HCT116 (cell line): ENCODE measurements around the gene CCP110. TPM values are rescaled to one million over a fixed set of nuclear protein-coding genes. Genes with fewer than 3 reads are reported as not detected.

Experiments used
- ATAC-seq: fragments of 200-7000 bp; cut with Tn5 transposase; 2 replicates; pipeline ENCODE4 v1.9.1; 2020; ENCODE audit warnings: mild to moderate bottlenecking, moderate library complexity
- BruUV-seq: library from RNA; stranded (reverse); fragments of 400-500 nt; replicated peaks from 2 replicates; lab custom pipeline; 2021; lab: Mats Ljungman, UMichigan
- CTCF ChIA-PET: fragments of 300-600 bp; sonication (Branson Sonifier 250); formaldehyde crosslinking; loops from one replicate; lab custom pipeline; 2021; ENCODE audit warnings: antibody characterized with exemption; lab: Charles Lee
- POLR2A ChIA-PET: fragments of 300-600, 350-600 bp; sonication (Branson Sonifier 250); formaldehyde crosslinking; loops from one replicate; lab custom pipeline; 2021; ENCODE audit warnings: antibody characterized with exemption; lab: Charles Lee
- RAD21 ChIA-PET, 2 experiments: fragments of 300-600 bp; sonication (Branson Sonifier 250); formaldehyde crosslinking; loops; one replicate each; lab custom pipeline; 2023; ENCODE audit warnings: low total read pairs in 2 of 2; ENCODE audit not compliant: uncharacterized antibody in 2 of 2, unreplicated experiment in 2 of 2, low non-redundant PET in 1 of 2; lab: Charles Lee
- DNase-seq: peaks from one replicate; pipeline ENCODE4 v3.0.0-alpha.2; 2010; ENCODE audit warnings: low read depth, low spot score
- H2AFZ ChIP-seq: fragments of 200-600 bp; shearing (Covaris generic), sonication (generic); 2 replicates; pipeline ENCODE4 v1.6.1; 2017; ENCODE audit warnings: low read depth, mixed run types, mixed read lengths, antibody characterized with exemption, low read length; ENCODE audit not compliant: poor library complexity, severe bottlenecking
- H3K27ac ChIP-seq: 2 replicates; pipeline ENCODE4 v1.5.1; 2012; ENCODE audit warnings: low read depth, low read length
- H3K27me3 ChIP-seq: fragments of 200-600 bp; sonication (generic); 2 replicates; pipeline ENCODE4 v1.6.1; 2016; ENCODE audit warnings: mixed run types, low read length, mixed read lengths; ENCODE audit not compliant: insufficient read depth
- H3K36me3 ChIP-seq, 2 experiments: fragments of 200-500 bp in 1 of 2; fragments of 200-600 bp in 1 of 2; sonication (Bioruptor generic) in 1 of 2; sonication (generic) in 1 of 2; 2 replicates each; pipeline versions ENCODE4 v1.5.1 to v1.6.1; 2014 to 2016; ENCODE audit warnings: low read length in 2 of 2, inconsistent platforms in 1 of 2, mixed read lengths in 1 of 2, mixed run types in 1 of 2; ENCODE audit not compliant: insufficient read depth in 2 of 2, control insufficient read depth in 1 of 2
- H3K4me1 ChIP-seq, 2 experiments: fragments of 200-600 bp in 1 of 2; sonication (generic) in 1 of 2; 2 replicates each; pipeline versions ENCODE4 v1.5.1 to v1.6.1; 2012 to 2017; ENCODE audit warnings: low read length in 2 of 2, inconsistent platforms in 1 of 2, mild to moderate bottlenecking in 1 of 2, mixed read lengths in 1 of 2, mixed run types in 1 of 2, moderate library complexity in 1 of 2; ENCODE audit not compliant: insufficient read depth in 2 of 2, control insufficient read depth in 1 of 2
- H3K4me2 ChIP-seq: fragments of 200-600 bp; sonication (generic); 2 replicates; pipeline ENCODE4 v1.6.1; 2017; ENCODE audit warnings: mixed run types, low read length, mixed read lengths
- H3K4me3 ChIP-seq, 2 experiments: fragments of 200-600 bp in 1 of 2; sonication (generic) in 1 of 2; replicated peaks in 1 of 2; 2 replicates each; pipeline ENCODE4 v1.5.1; 2011 to 2016; ENCODE audit warnings: low read length in 2 of 2, control low read depth in 1 of 2, low read depth in 1 of 2, mild to moderate bottlenecking in 1 of 2, mixed read lengths in 1 of 2, mixed run types in 1 of 2
- H3K79me2 ChIP-seq: fragments of 200-600 bp; sonication (generic); 2 replicates; pipeline ENCODE4 v1.6.1; 2017; ENCODE audit warnings: mild to moderate bottlenecking, mixed run types, low read length, moderate library complexity, mixed read lengths; ENCODE audit not compliant: insufficient read depth
- H3K9ac ChIP-seq: fragments of 200-600 bp; sonication (generic); 2 replicates; pipeline ENCODE4 v1.6.1; 2016; ENCODE audit warnings: low read length, mixed read lengths
- H3K9me2 ChIP-seq: fragments of 200-600 bp; sonication (generic), shearing (Covaris generic); 2 replicates; pipeline ENCODE4 v1.6.1; 2017; ENCODE audit warnings: mixed run types, mild to moderate bottlenecking, moderate library complexity; ENCODE audit not compliant: insufficient read depth
- H3K9me3 ChIP-seq, 2 experiments: fragments of 200-500 bp in 1 of 2; fragments of 200-600 bp in 1 of 2; sonication (Bioruptor generic) in 1 of 2; sonication (generic) in 1 of 2; 2 replicates each; pipeline ENCODE4 v1.6.1; 2014 to 2017; ENCODE audit warnings: low read length in 2 of 2, mixed read lengths in 2 of 2, inconsistent platforms in 1 of 2, low read depth in 1 of 2, mild to moderate bottlenecking in 1 of 2, mixed run types in 1 of 2, moderate library complexity in 1 of 2; ENCODE audit not compliant: control insufficient read depth in 1 of 2, insufficient read depth in 1 of 2
- H4K20me1 ChIP-seq: fragments of 200-600 bp; sonication (generic), shearing (Covaris generic); 2 replicates; pipeline ENCODE4 v1.6.1; 2017; ENCODE audit warnings: mixed run types, mild to moderate bottlenecking, moderate library complexity; ENCODE audit not compliant: insufficient read depth
- CBX3 ChIP-seq: IDR thresholded peaks from 2 replicates; pipeline ENCODE4 v1.6.1; 2012; ENCODE audit warnings: low read depth
- CTCF ChIP-seq, 3 experiments: fragments of 200-600 bp in 1 of 3; sonication (generic) in 1 of 3; IDR thresholded peaks in 2 of 3; conservative IDR thresholded peaks in 1 of 3; 2 replicates each; pipeline ENCODE4 v1.5.1; 2012 to 2017; ENCODE audit warnings: low read depth in 2 of 3, low read length in 2 of 3, antibody characterized with exemption in 1 of 3, borderline replicate concordance in 1 of 3, control low read depth in 1 of 3, mild to moderate bottlenecking in 1 of 3, mixed read lengths in 1 of 3, mixed run types in 1 of 3, moderate library complexity in 1 of 3; ENCODE audit not compliant: insufficient read depth in 1 of 3
- EGR1 ChIP-seq: IDR thresholded peaks from 2 replicates; pipeline ENCODE4 v1.6.1; 2012; ENCODE audit warnings: low read depth
- ELF1 ChIP-seq: IDR thresholded peaks from 2 replicates; pipeline ENCODE4 v1.6.1; 2012; ENCODE audit warnings: low read depth, borderline replicate concordance
- EZH2phosphoT487 ChIP-seq: fragments of 200-600 bp; IDR thresholded peaks from 2 replicates; pipeline ENCODE4 v1.6.1; 2018; ENCODE audit warnings: antibody characterized with exemption, borderline replicate concordance
- POLR2A ChIP-seq: IDR thresholded peaks from 2 replicates; pipeline ENCODE4 v1.7.0; 2011; ENCODE audit warnings: borderline replicate concordance; ENCODE audit not compliant: insufficient read depth, insufficient read length; ENCODE audit errors: extremely low read depth
- RAD21 ChIP-seq: IDR thresholded peaks from 2 replicates; pipeline ENCODE4 v1.6.1; 2012; ENCODE audit warnings: low read depth, mild to moderate bottlenecking
- SRF ChIP-seq: IDR thresholded peaks from 2 replicates; pipeline ENCODE4 v1.6.1; 2012; ENCODE audit warnings: low read depth
- YY1 ChIP-seq: IDR thresholded peaks from 2 replicates; pipeline ENCODE4 v1.6.1; 2011; ENCODE audit warnings: low read length, low read depth, moderate library complexity, mild to moderate bottlenecking; ENCODE audit not compliant: insufficient replicate concordance; ENCODE audit errors: extremely low read depth
- ZBTB33 ChIP-seq: IDR thresholded peaks from 2 replicates; pipeline ENCODE4 v1.6.1; 2011; ENCODE audit warnings: mild to moderate bottlenecking, low read length, moderate library complexity; ENCODE audit not compliant: insufficient replicate concordance; ENCODE audit errors: extremely low read depth
- ZFX ChIP-seq: fragments of 450-650 bp; IDR thresholded peaks from 2 replicates; pipeline ENCODE4 v1.6.1; 2017
- intact Hi-C: fragments of 100-400 bp; cut with micrococcal nuclease; formaldehyde crosslinking; loops from 2 replicates; pipeline ENCODE4 v1.10.0; 2022
- total RNA-seq: library from RNA; stranded (reverse); gene quantifications from one replicate; pipeline ENCODE4 v1.2.1, GENCODE V29; 2021; ENCODE audit not compliant: unreplicated experiment

CCP110 gene
- total RNA-seq, 1 experiment from 2014 or later, result 21.4 TPM

GRCh38 chr16:19507867-19508266 lies 15.9 kb upstream of the CCP110 start:
- no TSS peak for BruUV-seq
- Histone ChIP-seq H3K27ac (no peak overlapping the region), H3K9ac (no peak overlapping the region)
- TF ChIP-seq ELF1 (no peak), YY1 (no peak), CTCF (IDR thresholded peaks at IDR 0.05 in 2 of 3, conservative IDR thresholded peaks at IDR 0.05 in 1 of 3; ENCODE audit: borderline replicate concordance in 1 of 3, insufficient read depth in 1 of 3, low read depth in 2 of 3, low read length in 2 of 3) (no peak), EGR1 (no peak), SRF (no peak), ZFX (no peak), POLR2A (no peak), EZH2phosphoT487 (no peak), ZBTB33 (no peak), CBX3 (no peak), RAD21 (no peak)
- TF ChIP-seq, all 23 proteins: peak for 0
- ChIA-PET POLR2A (no interaction called here), RAD21 (interaction anchor here in 1 of 2 experiments (0.6 kb wide), 1 partner anchor 424 kb away, joined by 3 read pairs; no protein-coding TSS in a partner anchor), CTCF (interaction anchor here (1.4 kb wide), 1 partner anchor 328 kb away, joined by 3 read pairs; no protein-coding TSS in a partner anchor)
- H3K9me3 ChIP-seq, result no peaks in the 10 kb centered on the region
- H3K4me3 ChIP-seq, result no peak overlapping the region
- no peak for ATAC-seq
- H3K27me3 ChIP-seq, result no peaks in the 10 kb centered on the region
- no peaks in the 10 kb centered on the region for H3K79me2 ChIP-seq
- peaks cover 3 to 7% of the 10 kb centered on the region in 2 experiments; a peak in 2 of 4 replicates for H3K4me1 ChIP-seq
- no peak overlapping the region for H2AFZ ChIP-seq
- intact Hi-C loops, result no loop called here
- H3K4me2 ChIP-seq, result no peak overlapping the region
- H4K20me1 ChIP-seq, result no peaks in the 10 kb centered on the region
- H3K9me2 ChIP-seq, result no peaks in the 10 kb centered on the region
- H3K36me3 ChIP-seq, result peaks cover 19 to 40% of the 10 kb centered on the region in 2 experiments; a peak in 3 of 4 replicates
- DNase-seq, result no peak
